Endothelial cell of umbilical vein (primary cell): ENCODE data around the gene PKNOX2. TPM values are rescaled to one million over a fixed set of nuclear protein-coding genes. Genes with fewer than 3 reads are reported as not detected.

Experiments
- BruUV-seq: library from RNA; stranded (reverse); fragments of 400-500 nt; replicated peaks from 2 replicates; lab custom pipeline; 2021; lab: Mats Ljungman, UMichigan
- CTCF ChIA-PET: fragments of 300-600, 350-600 bp; sonication (Branson Sonifier 250); formaldehyde crosslinking; loops from one replicate; lab custom pipeline; 2021; ENCODE audit warnings: antibody characterized with exemption, inconsistent platforms; lab: Charles Lee
- POLR2A ChIA-PET: fragments of 300-600, 350-600 bp; sonication (Branson Sonifier 250); formaldehyde crosslinking; loops from one replicate; lab custom pipeline; 2021; ENCODE audit warnings: antibody characterized with exemption, inconsistent platforms; lab: Charles Lee
- DNase-seq: peaks from one replicate; pipeline ENCODE4 v3.0.0-alpha.2; 2011; ENCODE audit warnings: low read depth, low spot score
- FAIRE-seq: peaks from 2 replicates; lab custom pipeline; 2011; peaks lifted over from hg19 to GRCh38; lab: Jason Lieb, UNC
- H2AFZ ChIP-seq: 2 replicates; pipeline ENCODE4 v1.6.0; 2012; ENCODE audit warnings: low read depth, low read length, control low read depth, inconsistent platforms
- H3K27ac ChIP-seq: 2 replicates; pipeline ENCODE4 v1.5.1; 2011; ENCODE audit warnings: low read depth, mild to moderate bottlenecking, control low read depth, low read length, moderate library complexity; ENCODE audit not compliant: insufficient read depth
- H3K27me3 ChIP-seq, 2 experiments: 2 replicates each; pipeline versions ENCODE4 v1.6.0 to v1.6.1; 2011; ENCODE audit warnings: low read length in 2 of 2, mixed read lengths in 1 of 2; ENCODE audit not compliant: control insufficient read depth in 2 of 2, insufficient read depth in 2 of 2
- H3K36me3 ChIP-seq, 2 experiments: 2 replicates in 1 of 2; 3 replicates in 1 of 2; pipeline ENCODE4 v1.5.1; 2011; ENCODE audit warnings: low read length in 2 of 2, mild to moderate bottlenecking in 1 of 2, moderate library complexity in 1 of 2; ENCODE audit not compliant: control insufficient read depth in 2 of 2, insufficient read depth in 2 of 2; ENCODE audit errors: extremely low read depth in 1 of 2
- H3K4me1 ChIP-seq: 3 replicates; pipeline ENCODE4 v1.5.1; 2011; ENCODE audit warnings: mild to moderate bottlenecking, low read length; ENCODE audit not compliant: control insufficient read depth, insufficient read depth; ENCODE audit errors: extremely low read depth
- H3K4me2 ChIP-seq: 2 replicates; pipeline ENCODE4 v1.6.1; 2011; ENCODE audit warnings: low read length, control low read depth, mixed read lengths; ENCODE audit not compliant: insufficient read depth
- H3K4me3 ChIP-seq, 3 experiments: fragments of 200-600 bp in 1 of 3; sonication (generic), shearing (Covaris generic) in 1 of 3; replicated peaks in 1 of 3; 2 replicates each; pipeline ENCODE4 v1.5.1; 2011 to 2016; ENCODE audit warnings: control low read depth in 3 of 3, low read length in 3 of 3, mild to moderate bottlenecking in 2 of 3, inconsistent platforms in 1 of 3, low read depth in 1 of 3, moderate library complexity in 1 of 3; ENCODE audit not compliant: insufficient read depth in 1 of 3
- H3K79me2 ChIP-seq: 2 replicates; pipeline ENCODE4 v1.6.0; 2012; ENCODE audit warnings: low read length, inconsistent platforms; ENCODE audit not compliant: control insufficient read depth, insufficient read depth
- H3K9ac ChIP-seq: replicated peaks from 2 replicates; pipeline ENCODE3; 2011; ENCODE audit warnings: low read length, control low read depth; ENCODE audit not compliant: insufficient read depth; ENCODE audit errors: extremely low read depth
- H3K9me1 ChIP-seq: replicated peaks from 3 replicates; pipeline ENCODE4 v1.6.0; 2011; ENCODE audit warnings: mild to moderate bottlenecking, low read length; ENCODE audit not compliant: control insufficient read depth, insufficient read depth; ENCODE audit errors: extremely low read depth
- H3K9me3 ChIP-seq: replicated peaks from 2 replicates; pipeline ENCODE4 v1.5.1; 2012; ENCODE audit warnings: low read length, inconsistent platforms; ENCODE audit not compliant: control insufficient read depth, insufficient read depth
- H4K20me1 ChIP-seq: replicated peaks from 2 replicates; pipeline ENCODE3; 2011; ENCODE audit warnings: mild to moderate bottlenecking, low read length; ENCODE audit not compliant: control insufficient read depth, insufficient read depth; ENCODE audit errors: extremely low read depth
- EZH2 ChIP-seq: IDR thresholded peaks from 2 replicates; pipeline ENCODE4 v1.6.1; 2012; ENCODE audit warnings: borderline replicate concordance, low read depth, mild to moderate bottlenecking, moderate library complexity, low read length, inconsistent platforms; ENCODE audit not compliant: severe bottlenecking
- FOS ChIP-seq: IDR thresholded peaks from 2 replicates; pipeline ENCODE4 v1.6.1; 2011; ENCODE audit warnings: mild to moderate bottlenecking, low read length, moderate library complexity, borderline replicate concordance; ENCODE audit not compliant: insufficient read depth
- GATA2 ChIP-seq: IDR thresholded peaks from 2 replicates; pipeline ENCODE4 v1.7.0; 2011; ENCODE audit warnings: low read depth, mild to moderate bottlenecking, moderate library complexity, mixed read lengths, low read length; ENCODE audit not compliant: insufficient read length, insufficient read depth
- JUN ChIP-seq: IDR thresholded peaks from 2 replicates; pipeline ENCODE4 v1.6.1; 2011; ENCODE audit warnings: borderline replicate concordance, low read depth; ENCODE audit not compliant: insufficient read length, insufficient read depth
- MYC ChIP-seq: IDR thresholded peaks from one replicate; pipeline ENCODE4 v1.6.1; 2011; ENCODE audit warnings: mild to moderate bottlenecking, low read depth, low read length
- POLR2A ChIP-seq: IDR thresholded peaks from 2 replicates; pipeline ENCODE4 v1.6.1; 2012; ENCODE audit warnings: low read depth, mild to moderate bottlenecking, control low read depth, low read length
- POLR2AphosphoS5 ChIP-seq: IDR thresholded peaks from 2 replicates; pipeline ENCODE4 v1.6.1; 2012; ENCODE audit warnings: low read depth, mild to moderate bottlenecking, control low read depth, low read length, moderate library complexity; ENCODE audit not compliant: insufficient read depth
- dilution Hi-C: fragments of 300-500 bp; cut with MboI; formaldehyde crosslinking; loops from one replicate; pipeline ENCODE4 v1.15.0; 2019; ENCODE audit warnings: low sequenced_read_pairs; ENCODE audit not compliant: extremely low pct_ligation_motif_present
- intact Hi-C: fragments of 100-400 bp; cut with micrococcal nuclease; formaldehyde crosslinking; loops from one replicate; pipeline ENCODE4 v1.10.0; 2022
- polyA plus RNA-seq, 4 experiments: library from polyadenylated mRNA; depleted of rRNA in 3 of 4; stranded (reverse) in 3 of 4; unstranded in 1 of 4; fragments of >200 nt; gene quantifications; 2 replicates each; pipeline versions ENCODE4 v1.2.1 to v1.2.3, GENCODE V29; 2011 to 2012; ENCODE audit warnings: missing spikeins in 1 of 4
- total RNA-seq: library from RNA; stranded (reverse); gene quantifications from 2 replicates; pipeline ENCODE4 v1.2.3, GENCODE V29; 2021
- TF ChIP-seq, protein P1 (sequence below): IDR thresholded peaks from 2 replicates; pipeline ENCODE4 v1.6.1; 2011; ENCODE audit not compliant: insufficient read depth, insufficient read length
- TF ChIP-seq, protein P2 (sequence below), 2 donors: IDR thresholded peaks; 1 replicate in 1 of 2; 2 replicates in 1 of 2; pipeline ENCODE4 v1.5.1; 2011; ENCODE audit warnings: low read length in 2 of 2, mild to moderate bottlenecking in 2 of 2, moderate library complexity in 2 of 2, control low read depth in 1 of 2, inconsistent platforms in 1 of 2, low read depth in 1 of 2; ENCODE audit not compliant: insufficient read depth in 1 of 2; ENCODE audit errors: extremely low read depth in 1 of 2

PKNOX2 gene
- total and polyA plus RNA-seq, 2 donors (not counting 3 experiments of a cell fraction or from before 2014, with no cell fraction given) = 0.11 to 0.91 TPM

DNA sequence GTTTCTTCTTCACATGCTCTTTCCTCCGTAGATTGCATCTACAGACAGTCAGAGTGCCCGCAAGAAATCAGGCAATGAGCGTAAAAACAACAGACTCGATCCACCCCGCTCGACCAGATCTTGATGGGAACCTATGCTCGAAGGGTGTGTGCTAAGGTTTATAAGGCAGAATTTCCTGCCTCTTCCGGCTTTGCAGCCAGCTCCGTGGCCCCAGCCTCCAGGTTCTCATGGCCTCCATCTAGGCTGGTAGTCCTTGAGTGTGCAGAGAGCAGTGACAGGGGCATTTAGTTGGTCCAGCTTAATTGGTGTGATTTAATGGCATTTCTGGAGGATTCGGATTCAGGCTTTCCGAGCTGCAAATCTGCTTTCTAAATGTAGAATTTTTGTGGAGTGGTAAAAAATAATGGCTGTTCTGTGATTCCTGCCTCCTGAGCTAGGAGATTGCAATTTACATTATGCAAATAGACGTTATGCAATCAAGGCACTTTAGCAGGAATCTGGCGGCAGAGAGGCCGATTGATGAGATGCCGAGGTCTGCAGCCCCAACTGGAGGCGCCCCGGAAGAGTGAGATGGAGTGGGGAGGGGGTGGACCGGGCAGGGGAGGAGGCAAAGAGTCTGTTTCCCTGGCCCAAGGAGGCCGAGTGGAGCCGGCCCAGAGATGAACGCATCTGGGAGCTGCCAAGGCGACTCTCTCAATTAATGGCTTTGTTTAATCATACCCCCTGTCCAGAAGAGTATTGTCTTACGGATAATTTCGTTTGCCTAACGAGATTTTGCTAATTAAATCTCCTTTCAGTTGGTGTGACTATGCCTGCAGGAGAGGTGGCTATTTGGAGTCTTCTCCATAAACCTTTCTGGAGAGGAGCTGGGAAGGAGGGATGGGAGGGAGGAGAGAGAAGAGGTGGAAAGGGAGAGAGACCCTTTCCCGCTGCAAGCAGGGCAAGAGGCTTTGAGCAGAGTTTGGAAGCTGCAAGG, 75.3 kb downstream of the PKNOX2 start:
- intact Hi-C loops = no loop called here
- TF ChIP-seq POLR2A (no peak), FOS (no peak), JUN (no peak), EZH2 (no peak), MYC (no peak), GATA2 (no peak), POLR2AphosphoS5 (no peak)
- TF ChIP-seq, protein P1, sequence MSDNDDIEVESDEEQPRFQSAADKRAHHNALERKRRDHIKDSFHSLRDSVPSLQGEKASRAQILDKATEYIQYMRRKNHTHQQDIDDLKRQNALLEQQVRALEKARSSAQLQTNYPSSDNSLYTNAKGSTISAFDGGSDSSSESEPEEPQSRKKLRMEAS = no peak
- TF ChIP-seq, protein P2, sequence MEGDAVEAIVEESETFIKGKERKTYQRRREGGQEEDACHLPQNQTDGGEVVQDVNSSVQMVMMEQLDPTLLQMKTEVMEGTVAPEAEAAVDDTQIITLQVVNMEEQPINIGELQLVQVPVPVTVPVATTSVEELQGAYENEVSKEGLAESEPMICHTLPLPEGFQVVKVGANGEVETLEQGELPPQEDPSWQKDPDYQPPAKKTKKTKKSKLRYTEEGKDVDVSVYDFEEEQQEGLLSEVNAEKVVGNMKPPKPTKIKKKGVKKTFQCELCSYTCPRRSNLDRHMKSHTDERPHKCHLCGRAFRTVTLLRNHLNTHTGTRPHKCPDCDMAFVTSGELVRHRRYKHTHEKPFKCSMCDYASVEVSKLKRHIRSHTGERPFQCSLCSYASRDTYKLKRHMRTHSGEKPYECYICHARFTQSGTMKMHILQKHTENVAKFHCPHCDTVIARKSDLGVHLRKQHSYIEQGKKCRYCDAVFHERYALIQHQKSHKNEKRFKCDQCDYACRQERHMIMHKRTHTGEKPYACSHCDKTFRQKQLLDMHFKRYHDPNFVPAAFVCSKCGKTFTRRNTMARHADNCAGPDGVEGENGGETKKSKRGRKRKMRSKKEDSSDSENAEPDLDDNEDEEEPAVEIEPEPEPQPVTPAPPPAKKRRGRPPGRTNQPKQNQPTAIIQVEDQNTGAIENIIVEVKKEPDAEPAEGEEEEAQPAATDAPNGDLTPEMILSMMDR (IDR thresholded peaks at IDR 0.05; ENCODE audit: extremely low read depth in 1 of 2, insufficient read depth in 1 of 2, low read depth in 1 of 2, low read length in 2 of 2) = no peak

More for the DNA sequence above, 75.3 kb downstream of the PKNOX2 start:
- dilution Hi-C loops = no loop called here
- DNase-seq (no peak), FAIRE-seq (no peak)
- Histone ChIP-seq H3K79me2 (no peaks in the 10 kb centered on the region), H3K27me3 (no peaks in the 10 kb centered on the region), H3K4me2 (no peak overlapping the region), H4K20me1 (no peaks in the 10 kb centered on the region), H3K4me3 (no peak overlapping the region), H3K4me1 (no peaks in the 10 kb centered on the region), H3K27ac (no peak overlapping the region), H3K36me3 (no peaks in the 10 kb centered on the region), H3K9ac (no peak overlapping the region), H2AFZ (no peak overlapping the region), H3K9me3 (no peaks in the 10 kb centered on the region), H3K9me1 (no peaks in the 10 kb centered on the region)
- CTCF ChIA-PET = interaction anchor here (0.9 to 2.1 kb wide), 3 partner anchors 18 to 106 kb away, joined by 3 to 7 read pairs (median 4); no protein-coding TSS in a partner anchor
- POLR2A ChIA-PET = no interaction called here
- BruUV-seq = no TSS peak
